ENCODE data around the gene AATK.
A peak's percentile ranks its signal among the peaks of the same experiment; 100 is the strongest.

AATK gene

DNA sequence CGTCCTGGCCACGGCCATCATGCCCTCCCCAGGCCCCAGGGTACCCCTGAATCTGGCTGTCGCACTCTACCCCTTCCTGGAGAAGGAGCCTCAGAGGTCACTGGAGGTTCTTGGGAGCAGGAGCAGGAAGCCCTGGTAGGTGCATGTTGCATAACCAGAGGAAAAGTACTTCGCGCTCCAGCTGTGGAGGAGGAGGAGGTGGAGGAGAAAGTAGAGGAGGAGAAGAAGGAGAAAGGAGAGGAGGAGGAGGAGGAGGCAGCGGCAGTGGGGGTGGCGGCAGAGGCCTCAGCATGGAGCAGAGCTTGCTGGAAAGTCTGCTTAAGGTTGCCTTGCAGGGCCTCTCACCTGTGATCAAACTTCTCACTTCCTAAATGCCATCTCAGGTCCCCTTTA, 69.3 kb downstream of the AATK start:
- Histone ChIP-seq H3K4me3 (ENCODE audit: low read length) (peak overlapping the region; percentile 14), H3K9ac (ENCODE audit: low read length) (peak overlapping the region; percentile 21)

DNA sequence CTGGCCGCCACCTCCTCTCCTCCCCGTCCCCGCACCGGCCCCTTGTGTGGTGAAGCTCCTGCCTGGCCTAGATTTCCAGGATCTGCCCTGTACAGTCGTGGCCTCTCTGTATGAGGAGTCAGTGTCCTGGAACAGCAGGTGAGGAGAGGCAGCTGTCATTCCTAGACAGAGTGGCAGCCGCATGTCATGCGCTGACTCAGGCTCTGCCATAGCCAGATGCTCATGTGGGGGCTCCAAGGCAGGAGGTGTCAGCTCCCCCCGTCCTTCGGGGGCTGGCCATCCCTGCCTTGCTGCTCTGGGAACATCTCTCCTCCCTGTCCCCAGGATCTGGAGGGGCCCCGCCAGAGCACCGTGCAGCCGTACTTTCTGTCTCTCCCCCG, 70.6 kb downstream of the AATK start:
- H3K4me3 ChIP-seq (ENCODE audit: low read length), result no peak overlapping the region
- H3K27ac ChIP-seq (ENCODE audit: low read length), result no peak overlapping the region
- H3K36me3 ChIP-seq (ENCODE audit: control insufficient read depth, low read depth, low read length), result no peaks in the 10 kb centered on the region
- H3K4me1 ChIP-seq (ENCODE audit: control insufficient read depth, low read depth, low read length), result peaks cover 33% of the 10 kb centered on the region
- H3K9me3 ChIP-seq (ENCODE audit: control insufficient read depth, low read depth, low read length), result no peaks in the 10 kb centered on the region
- H3K27me3 ChIP-seq (ENCODE audit: control insufficient read depth, insufficient read depth, low read length), result no peaks in the 10 kb centered on the region
- peak overlapping the region; percentile 7 for H3K9ac ChIP-seq (ENCODE audit: low read length)

More for the DNA sequence above, 69.3 kb downstream of the AATK start:
- Histone ChIP-seq H3K27me3 (ENCODE audit: control insufficient read depth, insufficient read depth, low read length) (no peaks in the 10 kb centered on the region), H3K27ac (ENCODE audit: low read length) (no peak overlapping the region), H3K36me3 (ENCODE audit: control insufficient read depth, low read depth, low read length) (no peaks in the 10 kb centered on the region), H3K4me1 (ENCODE audit: control insufficient read depth, low read depth, low read length) (peaks cover 29% of the 10 kb centered on the region), H3K9me3 (ENCODE audit: control insufficient read depth, low read depth, low read length) (no peaks in the 10 kb centered on the region)

DNA sequence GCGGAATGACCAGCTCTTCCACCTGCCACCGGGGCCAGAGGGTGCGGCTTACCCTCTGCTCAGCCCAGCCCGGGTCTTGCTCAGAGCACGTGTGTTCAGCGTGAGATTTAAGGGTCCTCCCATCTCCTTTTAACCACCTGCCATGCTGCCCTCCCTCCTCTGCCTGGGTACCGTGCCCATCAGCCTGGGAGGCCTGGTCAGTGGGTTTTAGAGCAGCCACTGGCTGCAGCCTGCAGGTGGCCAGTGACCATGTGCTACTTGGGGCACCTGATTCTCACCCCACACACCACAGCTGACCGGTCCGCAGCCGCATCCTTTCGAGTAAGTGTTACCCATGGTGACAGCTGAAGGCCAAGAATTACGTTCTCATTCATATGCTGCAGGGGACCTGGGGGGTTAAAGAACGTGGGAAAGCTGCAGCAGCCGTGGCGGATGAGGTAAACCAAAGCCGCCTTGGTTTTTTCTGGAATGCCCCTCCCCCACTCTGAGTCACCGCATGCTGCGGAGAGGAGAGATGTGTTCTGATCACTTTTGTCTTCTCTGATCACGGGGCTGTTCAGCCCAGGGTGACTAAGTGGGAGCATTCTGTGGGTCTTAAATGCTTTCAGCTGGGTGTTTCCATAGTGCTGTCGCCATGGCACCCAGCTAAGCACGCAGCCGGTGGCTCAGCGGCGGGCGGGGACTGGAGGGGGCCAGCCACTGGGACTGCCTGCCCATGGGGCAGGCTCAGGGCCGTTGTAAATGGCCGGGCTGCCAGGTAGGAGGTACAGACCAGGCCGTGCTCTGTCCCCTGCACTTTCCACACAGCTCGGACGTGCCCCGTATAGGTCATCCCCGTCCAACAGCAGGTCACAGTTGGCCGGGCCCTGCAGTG, 71.3 kb downstream of the AATK start:
- Histone ChIP-seq H3K4me3 (ENCODE audit: low read length) (no peak overlapping the region), H3K27me3 (ENCODE audit: control insufficient read depth, insufficient read depth, low read length) (no peaks in the 10 kb centered on the region), H3K36me3 (ENCODE audit: control insufficient read depth, low read depth, low read length) (no peaks in the 10 kb centered on the region), H3K9me3 (ENCODE audit: control insufficient read depth, low read depth, low read length) (no peaks in the 10 kb centered on the region), H3K4me1 (ENCODE audit: control insufficient read depth, low read depth, low read length) (peaks cover 35% of the 10 kb centered on the region), H3K27ac (ENCODE audit: low read length) (peak overlapping the region; percentile 69), H3K9ac (ENCODE audit: low read length) (peak overlapping the region; percentile 7)

GRCh38 chr17:81093619-81094508, 72.2 kb downstream of the AATK start:
- no peaks in the 10 kb centered on the region for H3K36me3 ChIP-seq (ENCODE audit: control insufficient read depth, low read depth, low read length)
- H3K4me1 ChIP-seq (ENCODE audit: control insufficient read depth, low read depth, low read length), result peaks cover 35% of the 10 kb centered on the region
- H3K9ac ChIP-seq (ENCODE audit: low read length), result peak overlapping the region; percentile 7
- no peaks in the 10 kb centered on the region for H3K27me3 ChIP-seq (ENCODE audit: control insufficient read depth, insufficient read depth, low read length)
- H3K4me3 ChIP-seq (ENCODE audit: low read length), result no peak overlapping the region
- no peak overlapping the region for H3K27ac ChIP-seq (ENCODE audit: low read length)
- H3K9me3 ChIP-seq (ENCODE audit: control insufficient read depth, low read depth, low read length), result no peaks in the 10 kb centered on the region

DNA sequence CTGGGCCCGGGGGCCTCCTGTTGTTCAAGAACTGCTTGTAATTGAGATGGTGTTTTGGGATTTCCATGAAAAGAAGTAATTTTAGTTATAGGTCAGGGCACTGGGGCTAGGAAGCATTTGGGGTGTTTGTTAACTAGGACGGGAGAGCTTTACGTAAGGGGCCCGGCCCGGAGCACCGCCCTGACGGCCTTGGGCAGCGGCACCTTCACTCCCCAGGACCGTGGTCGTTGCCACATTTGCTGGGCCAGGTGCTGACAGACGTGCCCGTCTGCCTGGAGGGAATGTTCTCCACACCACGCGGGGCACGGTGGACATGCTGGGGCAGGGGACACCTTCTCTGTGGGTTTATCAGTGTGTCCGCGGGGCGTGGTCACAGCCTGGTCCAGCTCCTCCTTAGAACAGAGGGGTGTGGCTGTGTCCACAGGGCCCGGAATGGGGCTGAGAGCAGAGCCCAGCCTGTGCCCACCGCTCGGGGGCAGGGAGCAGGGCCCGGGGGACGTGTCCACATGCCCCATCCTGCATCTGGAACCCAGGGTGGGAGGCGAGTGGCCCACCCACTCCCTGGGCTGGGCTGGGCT, 73.4 kb downstream of the AATK start:
- H3K9me3 ChIP-seq (ENCODE audit: control insufficient read depth, low read depth, low read length), result no peaks in the 10 kb centered on the region
- no peaks in the 10 kb centered on the region for H3K36me3 ChIP-seq (ENCODE audit: control insufficient read depth, low read depth, low read length)
- H3K4me1 ChIP-seq (ENCODE audit: control insufficient read depth, low read depth, low read length), result peaks cover 35% of the 10 kb centered on the region
- no peak overlapping the region for H3K4me3 ChIP-seq (ENCODE audit: low read length)
- H3K9ac ChIP-seq (ENCODE audit: low read length), result no peak overlapping the region
- no peak overlapping the region for H3K27ac ChIP-seq (ENCODE audit: low read length)
- H3K27me3 ChIP-seq (ENCODE audit: control insufficient read depth, insufficient read depth, low read length), result no peaks in the 10 kb centered on the region

GRCh38 chr17:81091774-81092517, 74.1 kb downstream of the AATK start:
- no peaks in the 10 kb centered on the region for H3K9me3 ChIP-seq (ENCODE audit: control insufficient read depth, low read depth, low read length)
- no peaks in the 10 kb centered on the region for H3K36me3 ChIP-seq (ENCODE audit: control insufficient read depth, low read depth, low read length)
- H3K9ac ChIP-seq (ENCODE audit: low read length), result no peak overlapping the region
- no peak overlapping the region for H3K4me3 ChIP-seq (ENCODE audit: low read length)
- peaks cover 33% of the 10 kb centered on the region for H3K4me1 ChIP-seq (ENCODE audit: control insufficient read depth, low read depth, low read length)
- no peaks in the 10 kb centered on the region for H3K27me3 ChIP-seq (ENCODE audit: control insufficient read depth, insufficient read depth, low read length)
- no peak overlapping the region for H3K27ac ChIP-seq (ENCODE audit: low read length)

DNA sequence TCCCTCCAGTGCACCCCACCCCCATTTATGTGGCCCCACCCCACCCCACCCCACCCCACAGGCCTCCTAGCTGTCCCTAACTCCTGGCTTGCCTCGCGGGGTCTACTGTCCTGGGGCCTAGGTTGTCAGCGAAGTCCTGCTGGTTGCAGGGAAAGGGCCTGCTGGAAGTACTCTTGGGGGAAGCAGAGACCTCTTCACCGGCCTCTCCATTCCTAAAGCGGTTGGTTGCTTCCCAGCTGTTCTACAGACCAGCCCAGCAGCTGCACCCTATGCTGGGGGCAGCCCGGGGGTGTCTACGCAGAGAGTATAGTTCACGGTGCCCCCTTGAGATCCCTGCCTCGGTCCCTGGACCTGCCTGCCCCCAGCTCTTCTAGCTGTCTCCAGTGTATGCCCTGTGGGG, 74.9 kb downstream of the AATK start:
- Histone ChIP-seq H3K36me3 (ENCODE audit: control insufficient read depth, low read depth, low read length) (no peaks in the 10 kb centered on the region), H3K4me1 (ENCODE audit: control insufficient read depth, low read depth, low read length) (peaks cover 27% of the 10 kb centered on the region), H3K27ac (ENCODE audit: low read length) (no peak overlapping the region), H3K27me3 (ENCODE audit: control insufficient read depth, insufficient read depth, low read length) (no peaks in the 10 kb centered on the region), H3K9me3 (ENCODE audit: control insufficient read depth, low read depth, low read length) (no peaks in the 10 kb centered on the region), H3K9ac (ENCODE audit: low read length) (no peak overlapping the region), H3K4me3 (ENCODE audit: low read length) (no peak overlapping the region)

DNA sequence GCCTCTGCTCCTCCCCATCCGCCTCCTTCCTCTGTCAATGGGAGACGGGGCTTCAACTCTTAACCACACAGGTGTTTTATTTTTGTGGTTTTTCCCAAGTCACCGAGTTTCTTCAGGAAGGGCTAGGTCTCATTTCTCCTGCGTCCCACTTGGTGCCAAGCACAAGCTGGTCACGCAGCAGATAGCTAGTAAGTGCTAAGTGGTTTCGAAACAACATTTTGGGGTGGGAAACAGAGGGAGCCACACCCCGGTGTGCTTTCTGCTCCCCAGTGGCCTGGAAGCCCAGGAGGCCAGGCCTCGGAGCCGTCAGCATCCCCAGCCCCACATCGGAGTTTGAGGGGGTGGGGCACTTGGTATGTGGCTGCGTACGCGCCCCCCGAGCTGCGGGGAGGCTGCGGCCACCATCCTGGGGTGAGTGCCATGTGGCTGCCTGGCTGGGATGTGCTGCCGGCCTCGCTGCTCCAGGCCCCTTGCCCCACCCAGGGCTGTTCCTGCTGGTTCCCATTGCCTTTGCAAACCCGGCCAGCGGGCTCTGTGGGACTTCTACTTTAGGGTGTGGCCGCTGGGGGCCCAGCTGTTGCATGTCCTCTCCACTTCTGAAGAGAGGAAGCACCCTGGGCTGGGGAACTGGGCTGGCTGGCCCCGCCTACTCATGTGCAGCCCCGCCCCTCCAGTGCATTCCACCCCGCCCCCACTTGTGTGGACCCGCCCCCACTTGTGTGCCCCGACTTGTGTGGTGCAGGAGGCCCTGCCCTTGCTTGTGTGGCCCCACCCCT, 75.5 kb downstream of the AATK start:
- H3K9me3 ChIP-seq (ENCODE audit: control insufficient read depth, low read depth, low read length), result no peaks in the 10 kb centered on the region
- no peak overlapping the region for H3K27ac ChIP-seq (ENCODE audit: low read length)
- peaks cover 25% of the 10 kb centered on the region for H3K4me1 ChIP-seq (ENCODE audit: control insufficient read depth, low read depth, low read length)
- no peaks in the 10 kb centered on the region for H3K27me3 ChIP-seq (ENCODE audit: control insufficient read depth, insufficient read depth, low read length)
- no peak overlapping the region for H3K4me3 ChIP-seq (ENCODE audit: low read length)
- H3K36me3 ChIP-seq (ENCODE audit: control insufficient read depth, low read depth, low read length), result no peaks in the 10 kb centered on the region
- no peak overlapping the region for H3K9ac ChIP-seq (ENCODE audit: low read length)

GRCh38 chr17:81086789-81087551, 79.1 kb downstream of the AATK start:
- Histone ChIP-seq H3K4me1 (ENCODE audit: control insufficient read depth, low read depth, low read length) (peaks cover 6% of the 10 kb centered on the region), H3K9me3 (ENCODE audit: control insufficient read depth, low read depth, low read length) (no peaks in the 10 kb centered on the region), H3K4me3 (ENCODE audit: low read length) (no peak overlapping the region), H3K9ac (ENCODE audit: low read length) (no peak overlapping the region), H3K36me3 (ENCODE audit: control insufficient read depth, low read depth, low read length) (no peaks in the 10 kb centered on the region), H3K27ac (ENCODE audit: low read length) (no peak overlapping the region), H3K27me3 (ENCODE audit: control insufficient read depth, insufficient read depth, low read length) (no peaks in the 10 kb centered on the region)

DNA sequence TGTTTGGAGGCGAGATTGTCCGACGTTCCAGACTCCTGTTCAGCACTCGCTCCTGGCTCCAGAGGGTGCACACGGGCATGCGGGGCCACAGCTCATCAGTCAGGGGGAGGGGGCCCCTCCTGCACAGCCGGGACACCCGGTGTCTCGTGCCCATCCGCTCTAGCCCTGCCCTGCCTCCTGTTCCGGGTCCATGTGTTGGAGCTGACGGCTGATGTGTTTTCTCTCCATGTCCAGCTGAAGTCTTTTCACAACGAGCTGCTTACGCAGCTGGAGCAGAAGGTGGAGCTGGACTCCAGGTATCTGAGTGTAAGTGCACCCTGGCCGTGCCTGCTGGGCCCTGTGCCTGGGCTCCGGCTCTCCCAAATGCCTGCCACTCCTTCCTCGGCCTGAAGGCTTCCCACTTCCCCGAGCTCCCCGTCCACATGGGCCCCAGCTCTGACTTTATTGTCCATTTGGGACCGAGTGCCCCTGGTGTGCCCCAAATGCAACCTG, 80.6 kb downstream of the AATK start:
- H3K36me3 ChIP-seq (ENCODE audit: control insufficient read depth, low read depth, low read length), result no peaks in the 10 kb centered on the region
- no peaks in the 10 kb centered on the region for H3K27me3 ChIP-seq (ENCODE audit: control insufficient read depth, insufficient read depth, low read length)
- H3K9ac ChIP-seq (ENCODE audit: low read length), result no peak overlapping the region
- H3K4me3 ChIP-seq (ENCODE audit: low read length), result no peak overlapping the region
- H3K9me3 ChIP-seq (ENCODE audit: control insufficient read depth, low read depth, low read length), result no peaks in the 10 kb centered on the region
- H3K4me1 ChIP-seq (ENCODE audit: control insufficient read depth, low read depth, low read length), result peaks cover 4% of the 10 kb centered on the region
- no peak overlapping the region for H3K27ac ChIP-seq (ENCODE audit: low read length)
